PC-9 (cell line): Measurements from ENCODE around the gene PDE4B. TPM values are rescaled to one million over a fixed set of nuclear protein-coding genes. Genes with fewer than 3 reads are reported as not detected.
"Not testable (repeated sequence)": the region's sequence is repeated elsewhere in the genome, so short reads cannot be mapped to it uniquely, and the experiment has no call there.

ENCODE experiments used
- BruUV-seq: library from RNA; stranded (reverse); fragments of 400-500 nt; replicated peaks from 2 replicates; lab custom pipeline; 2021; lab: Mats Ljungman, UMichigan
- CTCF ChIA-PET: fragments of 300-600 bp; sonication (Branson Sonifier 250); formaldehyde crosslinking; loops from one replicate; lab custom pipeline; 2022; ENCODE audit warnings: antibody characterized with exemption; lab: Charles Lee
- POLR2A ChIA-PET: fragments of 300-600 bp; sonication (Branson Sonifier 250); formaldehyde crosslinking; loops from one replicate; lab custom pipeline; 2022; ENCODE audit warnings: antibody characterized with exemption; ENCODE audit not compliant: unreplicated experiment; lab: Charles Lee
- DNase-seq, 2 experiments: peaks; one replicate each; pipeline versions ENCODE4 v3.0.0 to v3.0.0-alpha.2; 2015 to 2022; ENCODE audit warnings: mixed read lengths in 1 of 2
- H2AFZ ChIP-seq: fragments of 200-600 bp; sonication (generic); 2 replicates; pipeline ENCODE4 v1.8.1; 2017; ENCODE audit warnings: antibody characterized with exemption
- H3F3A ChIP-seq: fragments of 200-600 bp; sonication (generic); 2 replicates; pipeline ENCODE4 v1.8.1; 2017; ENCODE audit warnings: antibody characterized with exemption, mild to moderate bottlenecking, low read depth; ENCODE audit not compliant: insufficient read depth
- H3K27ac ChIP-seq: fragments of 200-600 bp; sonication (generic); 2 replicates; pipeline ENCODE4 v1.6.1; 2016; ENCODE audit warnings: mixed run types
- H3K27me3 ChIP-seq: fragments of 200-600 bp; sonication (generic); 2 replicates; pipeline ENCODE4 v1.6.1; 2016; ENCODE audit warnings: low read depth, mixed run types; ENCODE audit not compliant: insufficient read depth
- H3K36me3 ChIP-seq: fragments of 200-600 bp; sonication (generic); 2 replicates; pipeline ENCODE4 v1.6.1; 2016; ENCODE audit warnings: low read depth, mixed run types
- H3K4me1 ChIP-seq: fragments of 200-600 bp; sonication (generic); replicated peaks from 2 replicates; pipeline ENCODE4 v1.6.1; 2016; ENCODE audit warnings: mixed run types; ENCODE audit not compliant: insufficient read depth
- H3K4me2 ChIP-seq: fragments of 200-600 bp; sonication (generic); 2 replicates; pipeline ENCODE4 v1.6.1; 2017; ENCODE audit warnings: mixed run types
- H3K4me3 ChIP-seq: fragments of 200-600 bp; sonication (generic); 2 replicates; pipeline ENCODE4 v1.6.1; 2016; ENCODE audit warnings: mixed run types
- H3K79me2 ChIP-seq: fragments of 200-600 bp; sonication (generic); 2 replicates; pipeline ENCODE4 v1.6.1; 2017; ENCODE audit warnings: low read depth, mixed run types
- H3K9me2 ChIP-seq: fragments of 200-600 bp; sonication (generic); 2 replicates; pipeline ENCODE4 v1.8.1; 2017; ENCODE audit warnings: mild to moderate bottlenecking; ENCODE audit not compliant: insufficient read depth
- H3K9me3 ChIP-seq: fragments of 200-600 bp; sonication (generic); 2 replicates; pipeline ENCODE4 v1.8.1; 2016; ENCODE audit warnings: low read depth; ENCODE audit not compliant: insufficient read depth
- H4K20me1 ChIP-seq: fragments of 200-600 bp; sonication (generic); 2 replicates; pipeline ENCODE4 v1.8.1; 2017; ENCODE audit not compliant: insufficient read depth
- CTCF ChIP-seq: fragments of 200-600 bp; sonication (generic); conservative IDR thresholded peaks from 2 replicates; pipeline ENCODE4 v1.6.1; 2017; ENCODE audit warnings: mixed run types, antibody characterized with exemption, mild to moderate bottlenecking, moderate library complexity
- EZH2 ChIP-seq: fragments of 200-600 bp; sonication (generic); IDR thresholded peaks from 2 replicates; pipeline ENCODE4 v1.8.0; 2017; ENCODE audit warnings: antibody characterized with exemption, low read depth
- intact Hi-C: fragments of 100-400 bp; cut with micrococcal nuclease; formaldehyde crosslinking; loops from one replicate; pipeline ENCODE4 v1.10.0; 2022; ENCODE audit not compliant: unreplicated experiment
- total RNA-seq: library from RNA; stranded (reverse); gene quantifications from 2 replicates; pipeline ENCODE4 v1.2.3, GENCODE V29; 2021

The PDE4B gene
- total RNA-seq, 1 experiment from 2014 or later = 1.3 TPM

GRCh38 chr1:66088787-66089186 is 296.1 kb downstream of the PDE4B start:
- DNase-seq = no peak
- Histone ChIP-seq H2AFZ (no peak overlapping the region), H4K20me1 (no peaks in the 10 kb centered on the region), H3F3A (no peaks in the 10 kb centered on the region), H3K36me3 (no peaks in the 10 kb centered on the region), H3K27ac (no peak overlapping the region), H3K79me2 (no peaks in the 10 kb centered on the region), H3K4me3 (no peak overlapping the region), H3K4me1 (no peaks in the 10 kb centered on the region), H3K4me2 (no peak overlapping the region), H3K27me3 (no peaks in the 10 kb centered on the region), H3K9me3 (no peaks in the 10 kb centered on the region), H3K9me2 (no peaks in the 10 kb centered on the region)
- no TSS peak for BruUV-seq
- intact Hi-C loops = no loop called here
- TF ChIP-seq EZH2 (no peak), CTCF (no peak)
- ChIA-PET POLR2A (no interaction called here), CTCF (no interaction called here)

GRCh38 chr1:66090859-66091457 is 298.3 kb downstream of the PDE4B start:
- Histone ChIP-seq H3K27ac (no peak overlapping the region), H3K9me2 (no peaks in the 10 kb centered on the region), H3K4me3 (no peak overlapping the region), H3K9me3 (no peaks in the 10 kb centered on the region), H3K4me1 (no peaks in the 10 kb centered on the region), H3K79me2 (no peaks in the 10 kb centered on the region), H3K27me3 (no peaks in the 10 kb centered on the region), H3K36me3 (no peaks in the 10 kb centered on the region), H3F3A (no peaks in the 10 kb centered on the region), H4K20me1 (no peaks in the 10 kb centered on the region), H2AFZ (no peak overlapping the region), H3K4me2 (no peak overlapping the region)
- ChIA-PET CTCF (no interaction called here), POLR2A (no interaction called here)
- no peak for TF ChIP-seq CTCF
- TF ChIP-seq EZH2 = no peak
- no peak for DNase-seq
- BruUV-seq = no TSS peak
- intact Hi-C loops = no loop called here

GRCh38 chr1:66095190-66095589 is 302.5 kb downstream of the PDE4B start:
- Histone ChIP-seq H4K20me1 (no peaks in the 10 kb centered on the region), H2AFZ (no peak overlapping the region), H3K9me2 (no peaks in the 10 kb centered on the region), H3K4me2 (no peak overlapping the region), H3K4me1 (no peaks in the 10 kb centered on the region), H3K79me2 (no peaks in the 10 kb centered on the region), H3K4me3 (no peak overlapping the region), H3K27ac (no peak overlapping the region), H3F3A (no peaks in the 10 kb centered on the region), H3K27me3 (no peaks in the 10 kb centered on the region), H3K9me3 (no peaks in the 10 kb centered on the region), H3K36me3 (no peaks in the 10 kb centered on the region)
- intact Hi-C loops = no loop called here
- CTCF ChIA-PET = no interaction called here
- no peak for TF ChIP-seq CTCF
- no peak for TF ChIP-seq EZH2
- DNase-seq = no peak
- POLR2A ChIA-PET = no interaction called here
- no TSS peak for BruUV-seq

- H3K27me3 ChIP-seq, BruUV-seq, H3K27ac ChIP-seq, POLR2A ChIA-PET, H2AFZ ChIP-seq, H3K9me3 ChIP-seq, H3K4me3 ChIP-seq, DNase-seq, intact Hi-C loops, H3K79me2 ChIP-seq, CTCF ChIA-PET, H4K20me1 ChIP-seq, H3K4me2 ChIP-seq, H3K9me2 ChIP-seq, H3F3A ChIP-seq, H3K4me1 ChIP-seq, H3K36me3 ChIP-seq: not testable (repeated sequence)
These were observed 308.3 kb downstream of the PDE4B start for GRCh38 chr1:66100959-66101358.

GRCh38 chr1:66104076-66104475 is 311.4 kb downstream of the PDE4B start:
- H3K4me2 ChIP-seq, POLR2A ChIA-PET: not testable (repeated sequence)

More at GRCh38 chr1:66104076-66104475, 311.4 kb downstream of the PDE4B start:
- H3K27ac ChIP-seq, BruUV-seq, H3K79me2 ChIP-seq, H3F3A ChIP-seq, CTCF ChIA-PET, intact Hi-C loops, DNase-seq, H3K27me3 ChIP-seq, H3K9me3 ChIP-seq, H4K20me1 ChIP-seq, H2AFZ ChIP-seq, H3K4me1 ChIP-seq, H3K4me3 ChIP-seq, H3K9me2 ChIP-seq, H3K36me3 ChIP-seq: not testable (repeated sequence)
